ENCODE results near the gene TMA7B.

- TF ChIP-seq YY1 (IDR thresholded peaks at IDR 0.05; ENCODE audit: low read depth) (no peak), RFX5 (IDR thresholded peaks at IDR 0.05; ENCODE audit: low read length) (no peak), TAF1 (IDR thresholded peaks at IDR 0.05; ENCODE audit: borderline replicate concordance, low read depth, low read length) (no peak), GABPA (IDR thresholded peaks at IDR 0.05; ENCODE audit: low read depth) (no peak), POLR2AphosphoS5 (IDR thresholded peaks at IDR 0.05; ENCODE audit: low read depth, low read length) (no peak), EZH2phosphoT487 (IDR thresholded peaks at IDR 0.05; ENCODE audit: borderline replicate concordance, low read depth) (no peak), SMC3 (IDR thresholded peaks at IDR 0.05; ENCODE audit: low read depth, low read length) (no peak), RAD21 (IDR thresholded peaks at IDR 0.05; ENCODE audit: low read length) (no peak), SIN3A (IDR thresholded peaks at IDR 0.05; ENCODE audit: borderline replicate concordance, low read depth, low read length) (no peak)
- TF ChIP-seq, protein P1, sequence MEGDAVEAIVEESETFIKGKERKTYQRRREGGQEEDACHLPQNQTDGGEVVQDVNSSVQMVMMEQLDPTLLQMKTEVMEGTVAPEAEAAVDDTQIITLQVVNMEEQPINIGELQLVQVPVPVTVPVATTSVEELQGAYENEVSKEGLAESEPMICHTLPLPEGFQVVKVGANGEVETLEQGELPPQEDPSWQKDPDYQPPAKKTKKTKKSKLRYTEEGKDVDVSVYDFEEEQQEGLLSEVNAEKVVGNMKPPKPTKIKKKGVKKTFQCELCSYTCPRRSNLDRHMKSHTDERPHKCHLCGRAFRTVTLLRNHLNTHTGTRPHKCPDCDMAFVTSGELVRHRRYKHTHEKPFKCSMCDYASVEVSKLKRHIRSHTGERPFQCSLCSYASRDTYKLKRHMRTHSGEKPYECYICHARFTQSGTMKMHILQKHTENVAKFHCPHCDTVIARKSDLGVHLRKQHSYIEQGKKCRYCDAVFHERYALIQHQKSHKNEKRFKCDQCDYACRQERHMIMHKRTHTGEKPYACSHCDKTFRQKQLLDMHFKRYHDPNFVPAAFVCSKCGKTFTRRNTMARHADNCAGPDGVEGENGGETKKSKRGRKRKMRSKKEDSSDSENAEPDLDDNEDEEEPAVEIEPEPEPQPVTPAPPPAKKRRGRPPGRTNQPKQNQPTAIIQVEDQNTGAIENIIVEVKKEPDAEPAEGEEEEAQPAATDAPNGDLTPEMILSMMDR (IDR thresholded peaks at IDR 0.05), result no peak
- TF ChIP-seq, protein P2, sequence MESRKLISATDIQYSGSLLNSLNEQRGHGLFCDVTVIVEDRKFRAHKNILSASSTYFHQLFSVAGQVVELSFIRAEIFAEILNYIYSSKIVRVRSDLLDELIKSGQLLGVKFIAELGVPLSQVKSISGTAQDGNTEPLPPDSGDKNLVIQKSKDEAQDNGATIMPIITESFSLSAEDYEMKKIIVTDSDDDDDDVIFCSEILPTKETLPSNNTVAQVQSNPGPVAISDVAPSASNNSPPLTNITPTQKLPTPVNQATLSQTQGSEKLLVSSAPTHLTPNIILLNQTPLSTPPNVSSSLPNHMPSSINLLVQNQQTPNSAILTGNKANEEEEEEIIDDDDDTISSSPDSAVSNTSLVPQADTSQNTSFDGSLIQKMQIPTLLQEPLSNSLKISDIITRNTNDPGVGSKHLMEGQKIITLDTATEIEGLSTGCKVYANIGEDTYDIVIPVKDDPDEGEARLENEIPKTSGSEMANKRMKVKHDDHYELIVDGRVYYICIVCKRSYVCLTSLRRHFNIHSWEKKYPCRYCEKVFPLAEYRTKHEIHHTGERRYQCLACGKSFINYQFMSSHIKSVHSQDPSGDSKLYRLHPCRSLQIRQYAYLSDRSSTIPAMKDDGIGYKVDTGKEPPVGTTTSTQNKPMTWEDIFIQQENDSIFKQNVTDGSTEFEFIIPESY (IDR thresholded peaks at IDR 0.05; ENCODE audit: borderline replicate concordance, low read depth), result no peak
Observed at GRCh38 chr22:39991159-39991860, 31.1 kb downstream of the TMA7B start.
